ENCODE measurements around the gene VIM. TPM values are rescaled to one million over a fixed set of nuclear protein-coding genes. Genes with fewer than 3 reads are reported as not detected.

VIM gene
- total RNA-seq, 1 experiment from 2014 or later = 50.4 TPM

- peaks cover 8% of the 10 kb centered on the region for H3K27me3 Mint-ChIP-seq (ENCODE audit: insufficient read depth, unreplicated experiment)
- H3K4me3 Mint-ChIP-seq (ENCODE audit: unreplicated experiment) = no peak overlapping the region
- ChIA-PET POLR2A (no interaction called here), CTCF (no interaction called here)
- H3K36me3 Mint-ChIP-seq (ENCODE audit: insufficient read depth, unreplicated experiment) = peaks cover 31% of the 10 kb centered on the region
- no peak overlapping the region for H3K27ac Mint-ChIP-seq (ENCODE audit: unreplicated experiment)
- Histone ChIP-seq H3K27me3 (replicated peaks; ENCODE audit: control insufficient read depth, insufficient read depth, low read length) (no peaks in the 10 kb centered on the region; the same call in none of the 2 replicates), H3K4me1 (peaks cover 21% of the 10 kb centered on the region), H3K9me3 (no peaks in the 10 kb centered on the region), H3K4me3 (ENCODE audit: low read depth, low read length) (no peak overlapping the region), H3K36me3 (ENCODE audit: control insufficient read depth, insufficient read depth, low read length) (no peaks in the 10 kb centered on the region)
- no TSS peak for BruUV-seq (replicated peaks)
- no peak for TF ChIP-seq CTCF (IDR thresholded peaks at IDR 0.05; ENCODE audit: insufficient read depth in 1 of 2, low read depth in 1 of 2, low read length in 1 of 2, severe bottlenecking in 1 of 2, unreplicated experiment in 1 of 2)
- no peaks in the 10 kb centered on the region for H3K4me1 Mint-ChIP-seq (ENCODE audit: low read depth, unreplicated experiment)
- intact Hi-C loops (cut with micrococcal nuclease; ENCODE audit: unreplicated experiment) = no loop called here
- no peaks in the 10 kb centered on the region for H3K9me3 Mint-ChIP-seq (ENCODE audit: unreplicated experiment)
- no peak for DNase-seq
Measured at GRCh38 chr10:17232276-17232960, 4.4 kb downstream of the VIM start.

- H3K4me3 Mint-ChIP-seq (ENCODE audit: unreplicated experiment) = no peak overlapping the region
Measured at GRCh38 chr10:17233286-17233991, 5.4 kb downstream of the VIM start.

More at GRCh38 chr10:17233286-17233991, 5.4 kb downstream of the VIM start:
- no peaks in the 10 kb centered on the region for H3K9me3 ChIP-seq
- no peak for DNase-seq
- no peaks in the 10 kb centered on the region; the same call in none of the 2 replicates for H3K27me3 ChIP-seq (replicated peaks; ENCODE audit: control insufficient read depth, insufficient read depth, low read length)
- CTCF ChIA-PET = no interaction called here
- peaks cover 14% of the 10 kb centered on the region for H3K4me1 ChIP-seq
- H3K36me3 ChIP-seq (ENCODE audit: control insufficient read depth, insufficient read depth, low read length) = no peaks in the 10 kb centered on the region
- Mint-ChIP-seq H3K9me3 (ENCODE audit: unreplicated experiment) (no peaks in the 10 kb centered on the region), H3K27ac (ENCODE audit: unreplicated experiment) (no peak overlapping the region), H3K4me1 (ENCODE audit: low read depth, unreplicated experiment) (no peaks in the 10 kb centered on the region), H3K36me3 (ENCODE audit: insufficient read depth, unreplicated experiment) (peaks cover 31% of the 10 kb centered on the region), H3K27me3 (ENCODE audit: insufficient read depth, unreplicated experiment) (peaks cover 3% of the 10 kb centered on the region)
- intact Hi-C loops (cut with micrococcal nuclease; ENCODE audit: unreplicated experiment) = no loop called here
- no peak for TF ChIP-seq CTCF (IDR thresholded peaks at IDR 0.05; ENCODE audit: insufficient read depth in 1 of 2, low read depth in 1 of 2, low read length in 1 of 2, severe bottlenecking in 1 of 2, unreplicated experiment in 1 of 2)
- POLR2A ChIA-PET = no interaction called here
- no peak overlapping the region for H3K4me3 ChIP-seq (ENCODE audit: low read depth, low read length)
- no TSS peak for BruUV-seq (replicated peaks)

Measured in Caco-2 (cell line).